Panc1 (cell line): ENCODE measurements around the gene ST8SIA1. TPM values are rescaled to one million over a fixed set of nuclear protein-coding genes. Genes with fewer than 3 reads are reported as not detected.

ENCODE experiments used
- ATAC-seq: fragments of 200-7000 bp; cut with Tn5 transposase; 2 replicates; pipeline ENCODE4 v1.9.1; 2020; ENCODE audit warnings: mild to moderate bottlenecking, moderate library complexity
- BruUV-seq: library from RNA; stranded (reverse); fragments of 400-500 nt; replicated peaks from 2 replicates; lab custom pipeline; 2021; lab: Mats Ljungman, UMichigan
- CTCF ChIA-PET: fragments of 300-600 bp; sonication (Branson Sonifier 250); formaldehyde crosslinking; loops from one replicate; lab custom pipeline; 2022; ENCODE audit warnings: antibody characterized with exemption; lab: Charles Lee
- POLR2A ChIA-PET: fragments of 300-600 bp; sonication (Branson Sonifier 250); formaldehyde crosslinking; loops from one replicate; lab custom pipeline; 2022; ENCODE audit warnings: antibody characterized with exemption; lab: Charles Lee
- DNase-seq: peaks from one replicate; pipeline ENCODE4 v3.0.0-alpha.2; 2010; ENCODE audit warnings: low read depth, low spot score
- H3K27ac ChIP-seq: 2 replicates; pipeline ENCODE4 v1.5.1; 2011; ENCODE audit warnings: mild to moderate bottlenecking, low read length, inconsistent platforms
- H3K27me3 ChIP-seq: fragments of 200-500 bp; sonication (Bioruptor generic); 2 replicates; pipeline ENCODE4 v1.6.0; 2014; ENCODE audit warnings: low read length, inconsistent platforms; ENCODE audit not compliant: control insufficient read depth, insufficient read depth
- H3K36me3 ChIP-seq: fragments of 200-500 bp; sonication (Bioruptor generic); 2 replicates; pipeline ENCODE4 v1.5.1; 2014; ENCODE audit warnings: inconsistent platforms, mild to moderate bottlenecking, low read length, moderate library complexity; ENCODE audit not compliant: control insufficient read depth, insufficient read depth
- H3K4me1 ChIP-seq: 2 replicates; pipeline ENCODE4 v1.5.1; 2011; ENCODE audit warnings: inconsistent platforms, mild to moderate bottlenecking, low read length, moderate library complexity; ENCODE audit not compliant: control insufficient read depth, insufficient read depth
- H3K4me3 ChIP-seq, 2 experiments: 2 replicates each; pipeline ENCODE4 v1.5.1; 2011 to 2012; ENCODE audit warnings: low read depth in 2 of 2, low read length in 2 of 2, mild to moderate bottlenecking in 2 of 2, inconsistent platforms in 1 of 2, moderate library complexity in 1 of 2
- H3K9me3 ChIP-seq: fragments of 200-500 bp; sonication (Bioruptor generic); 2 replicates; pipeline ENCODE4 v1.5.1; 2014; ENCODE audit warnings: low read depth, mild to moderate bottlenecking, inconsistent platforms, low read length, moderate library complexity; ENCODE audit not compliant: control insufficient read depth, insufficient read depth
- CTCF ChIP-seq: fragments of 450-650 bp; IDR thresholded peaks from 2 replicates; pipeline ENCODE4 v1.5.1; 2017; ENCODE audit warnings: mild to moderate bottlenecking
- POLR2AphosphoS5 ChIP-seq: IDR thresholded peaks from 2 replicates; pipeline ENCODE4 v1.6.1; 2012; ENCODE audit warnings: mild to moderate bottlenecking, low read depth, low read length, moderate library complexity
- REST ChIP-seq, 2 experiments: IDR thresholded peaks; 2 replicates each; pipeline ENCODE4 v1.6.1; 2011 to 2012; ENCODE audit warnings: low read depth in 2 of 2, control low read depth in 1 of 2, low read length in 1 of 2, mild to moderate bottlenecking in 1 of 2, moderate library complexity in 1 of 2; ENCODE audit not compliant: insufficient read depth in 1 of 2
- SIN3A ChIP-seq: IDR thresholded peaks from 2 replicates; pipeline ENCODE4 v1.6.1; 2012; ENCODE audit warnings: low read depth, mild to moderate bottlenecking, low read length, moderate library complexity, borderline replicate concordance; ENCODE audit not compliant: insufficient read depth
- TCF7L2 ChIP-seq: IDR thresholded peaks from 2 replicates; pipeline ENCODE4 v1.6.1; 2011; ENCODE audit warnings: mild to moderate bottlenecking, low read depth, low read length, inconsistent platforms
- in situ Hi-C: cut with HindIII; loops from 2 replicates; pipeline ENCODE4 v1.10.0; 2016; ENCODE audit warnings: low sequenced_read_pairs, low pct_unique_long_range_greater_than_20kb
- intact Hi-C: fragments of 100-400 bp; cut with micrococcal nuclease; formaldehyde crosslinking; loops from one replicate; pipeline ENCODE4 v1.10.0; 2022; ENCODE audit not compliant: unreplicated experiment
- total RNA-seq: library from RNA; stranded (reverse); gene quantifications from one replicate; pipeline ENCODE4 v1.2.1, GENCODE V29; 2021; ENCODE audit not compliant: unreplicated experiment

Gene ST8SIA1
- total RNA-seq, 1 experiment from 2014 or later = 0.13 TPM

- DNase-seq (no peak), ATAC-seq (no peak)
- Histone ChIP-seq H3K4me3 (no peak overlapping the region), H3K36me3 (no peaks in the 10 kb centered on the region), H3K27ac (no peak overlapping the region), H3K4me1 (no peaks in the 10 kb centered on the region), H3K27me3 (no peaks in the 10 kb centered on the region), H3K9me3 (no peaks in the 10 kb centered on the region)
- CTCF ChIA-PET = no interaction called here
- in situ Hi-C loops = no loop called here
- POLR2A ChIA-PET = no interaction called here
- intact Hi-C loops = no loop called here
- no peak for TF ChIP-seq REST (IDR thresholded peaks at IDR 0.05; ENCODE audit: insufficient read depth in 1 of 2, low read depth in 2 of 2, low read length in 1 of 2)
- TF ChIP-seq SIN3A = no peak
- TF ChIP-seq TCF7L2 = no peak
- no peak for TF ChIP-seq POLR2AphosphoS5
- no peak for TF ChIP-seq CTCF
- no TSS peak for BruUV-seq
Observed at GRCh38 chr12:22304341-22304740, 30.2 kb downstream of the ST8SIA1 start.

- ChIA-PET POLR2A (no interaction called here), CTCF (no interaction called here)
- no peaks in the 10 kb centered on the region for H3K36me3 ChIP-seq
- no peak overlapping the region for H3K4me3 ChIP-seq
- peaks cover 3% of the 10 kb centered on the region; the same call in 1 of the 2 replicates for H3K9me3 ChIP-seq
- H3K27ac ChIP-seq = no peak overlapping the region
- no peak for DNase-seq
- in situ Hi-C loops = no loop called here
- TF ChIP-seq POLR2AphosphoS5 (no peak), REST (IDR thresholded peaks at IDR 0.05; ENCODE audit: insufficient read depth in 1 of 2, low read depth in 2 of 2, low read length in 1 of 2) (no peak), TCF7L2 (no peak), CTCF (no peak), SIN3A (no peak)
- H3K27me3 ChIP-seq = no peaks in the 10 kb centered on the region
- intact Hi-C loops = no loop called here
- no peaks in the 10 kb centered on the region for H3K4me1 ChIP-seq
- BruUV-seq = no TSS peak
- no peak for ATAC-seq
Observed at GRCh38 chr12:22299294-22299912, 35.1 kb downstream of the ST8SIA1 start.
